DOHH2 (cell line): ENCODE results near the gene GBGT1.

Experiments used
- H3F3A ChIP-seq: fragments of 200-600 bp; sonication (generic), shearing (Covaris generic); 2 replicates; pipeline ENCODE4 v1.6.0; 2016; ENCODE audit warnings: antibody characterized with exemption, mild to moderate bottlenecking; ENCODE audit not compliant: control insufficient read depth, insufficient read depth
- H3K27ac ChIP-seq: fragments of 200-600 bp; sonication (generic); 2 replicates; pipeline ENCODE4 v1.5.1; 2014; ENCODE audit warnings: low read depth, mild to moderate bottlenecking, low read length, moderate library complexity
- H3K27me3 ChIP-seq: fragments of 200-600 bp; sonication (generic); 2 replicates; pipeline ENCODE4 v1.6.1; 2014; ENCODE audit warnings: mild to moderate bottlenecking, low read length, mixed read lengths; ENCODE audit not compliant: control insufficient read depth
- H3K36me3 ChIP-seq: fragments of 200-600 bp; sonication (generic); 2 replicates; pipeline ENCODE4 v1.6.1; 2014; ENCODE audit warnings: mild to moderate bottlenecking, low read length, moderate library complexity, mixed read lengths; ENCODE audit not compliant: control insufficient read depth
- H3K4me1 ChIP-seq: fragments of 200-600 bp; sonication (generic); 2 replicates; pipeline ENCODE4 v1.6.1; 2014; ENCODE audit warnings: mild to moderate bottlenecking, low read length, mixed read lengths; ENCODE audit not compliant: control insufficient read depth
- H3K4me2 ChIP-seq: fragments of 200-600 bp; sonication (generic); 2 replicates; pipeline ENCODE4 v1.6.0; 2014; ENCODE audit warnings: mild to moderate bottlenecking, low read length, moderate library complexity
- H3K4me3 ChIP-seq: fragments of 200-600 bp; sonication (generic); 2 replicates; pipeline ENCODE4 v1.5.1; 2014; ENCODE audit warnings: mild to moderate bottlenecking, low read length, mixed read lengths
- H3K79me2 ChIP-seq: fragments of 200-600 bp; sonication (generic); 2 replicates; pipeline ENCODE4 v1.6.1; 2014; ENCODE audit warnings: mild to moderate bottlenecking, low read length, mixed read lengths; ENCODE audit not compliant: control insufficient read depth
- H3K9me2 ChIP-seq: fragments of 200-600 bp; sonication (generic); replicated peaks from 2 replicates; pipeline ENCODE4 v1.6.1; 2014; ENCODE audit warnings: mild to moderate bottlenecking, low read length, mixed read lengths; ENCODE audit not compliant: control insufficient read depth
- H3K9me3 ChIP-seq: fragments of 200-600 bp; sonication (generic); 2 replicates; pipeline ENCODE4 v1.6.1; 2014; ENCODE audit warnings: antibody characterized with exemption, low read length, mixed read lengths; ENCODE audit not compliant: control insufficient read depth, insufficient read depth
- H4K20me1 ChIP-seq: fragments of 200-600 bp; sonication (generic); 2 replicates; pipeline ENCODE4 v1.6.0; 2014; ENCODE audit warnings: low read depth, mild to moderate bottlenecking, antibody characterized with exemption, low read length, moderate library complexity; ENCODE audit not compliant: control insufficient read depth, insufficient read depth
- EZH2phosphoT487 ChIP-seq: fragments of 200-600 bp; sonication (generic); IDR thresholded peaks from 2 replicates; pipeline ENCODE4 v1.6.1; 2017; ENCODE audit warnings: borderline replicate concordance, mild to moderate bottlenecking, antibody characterized with exemption, low read length, moderate library complexity, mixed read lengths
- TF ChIP-seq, protein P1 (sequence below): fragments of 200-600 bp; sonication (generic); IDR thresholded peaks from one replicate; pipeline ENCODE4 v1.5.1; 2014; ENCODE audit warnings: antibody characterized with exemption, mild to moderate bottlenecking, low read depth, low read length; ENCODE audit not compliant: poor library complexity, severe bottlenecking

Gene GBGT1

DNA sequence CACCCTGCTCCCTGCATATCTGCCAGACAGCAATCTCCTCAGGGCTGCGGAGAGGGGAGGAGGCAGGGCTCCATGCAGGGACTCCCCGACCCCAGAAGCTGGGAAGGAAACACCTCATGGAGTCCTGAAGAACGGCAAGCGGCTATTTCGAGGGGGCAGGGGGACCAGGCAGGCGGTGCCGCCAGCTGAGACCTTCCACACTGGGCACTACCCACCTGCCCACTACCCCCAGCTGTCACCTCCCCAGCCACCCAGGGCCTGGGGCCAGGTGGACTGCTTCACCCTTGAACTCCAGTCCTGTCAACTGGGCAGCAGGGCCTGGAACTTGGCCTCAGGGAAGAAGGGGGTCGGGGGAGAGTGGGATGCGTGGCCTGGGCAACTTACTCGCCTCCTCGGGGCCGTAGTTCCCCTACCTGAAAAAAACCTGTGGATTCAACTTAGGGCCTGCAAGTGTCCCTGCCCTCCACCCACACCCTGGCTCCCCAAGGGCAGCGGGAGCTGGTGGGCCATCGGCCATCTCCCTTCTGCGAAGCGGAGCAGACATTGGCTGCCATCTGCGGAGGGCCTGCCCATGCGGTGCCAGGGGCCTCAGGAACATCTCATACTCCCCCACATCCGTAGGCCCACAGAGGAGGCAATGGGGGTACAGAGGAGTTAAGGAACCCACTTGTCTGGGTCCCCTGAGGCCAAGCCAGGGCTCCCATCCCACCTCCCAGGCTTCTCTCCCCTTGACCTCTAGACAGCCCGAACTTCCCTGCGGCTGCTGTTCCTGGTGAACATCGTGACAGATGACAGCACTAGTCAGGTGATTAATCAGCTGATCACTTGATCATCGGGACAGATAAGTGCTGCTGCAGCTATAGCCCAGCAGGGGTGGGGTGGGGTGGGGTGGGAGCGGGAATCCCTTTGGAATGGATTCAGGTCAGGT lies 24.2 kb downstream of the GBGT1 start:
- H3K4me1 ChIP-seq = peaks cover 26% of the 10 kb centered on the region
- H3K27me3 ChIP-seq = no peaks in the 10 kb centered on the region
- no peak overlapping the region for H3K27ac ChIP-seq

DNA sequence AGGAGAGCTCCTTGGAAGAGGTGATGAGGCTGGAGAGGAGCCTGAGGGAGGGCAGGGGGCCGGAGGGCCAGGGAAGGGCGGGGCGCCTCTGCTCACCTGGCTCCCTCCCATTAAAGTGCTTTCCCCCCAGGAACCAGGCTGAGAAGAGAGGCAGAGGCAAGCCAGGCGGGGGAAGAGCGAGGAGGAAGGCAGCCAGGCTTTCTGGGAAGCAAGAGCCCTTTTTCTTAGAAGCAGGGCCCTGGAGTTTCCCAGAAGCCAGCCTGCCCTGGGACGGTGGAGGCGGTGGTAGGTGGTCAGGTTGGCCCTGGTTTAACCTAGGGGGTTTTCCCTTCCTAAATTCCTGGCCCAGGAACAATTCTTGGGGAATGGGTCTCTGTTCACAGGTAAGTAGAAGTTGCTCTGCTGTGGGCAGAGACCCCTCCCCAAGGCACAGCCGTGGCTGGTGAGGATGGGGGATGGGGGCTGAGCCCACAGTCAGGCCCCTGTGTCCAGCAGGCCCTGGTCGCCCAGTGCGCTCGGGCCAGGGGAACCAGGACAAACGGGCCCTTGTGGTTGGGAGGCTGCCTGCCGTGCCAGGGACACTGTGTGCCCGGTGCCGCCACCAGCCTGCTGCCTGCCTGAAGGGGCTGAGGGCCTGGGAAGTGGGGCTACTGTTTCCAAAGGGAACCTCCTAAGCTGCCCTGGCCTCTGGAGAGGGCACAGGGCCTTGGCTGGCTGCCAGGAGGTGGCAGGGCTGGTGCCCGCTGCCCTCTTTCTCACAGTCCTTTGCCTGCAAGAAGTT lies 26.1 kb downstream of the GBGT1 start:
- H3K36me3 ChIP-seq = no peaks in the 10 kb centered on the region
- H3K4me1 ChIP-seq = peaks cover 17% of the 10 kb centered on the region
- H3F3A ChIP-seq = no peaks in the 10 kb centered on the region
- no peak overlapping the region for H3K4me2 ChIP-seq
- H3K27ac ChIP-seq = no peak overlapping the region
- TF ChIP-seq EZH2phosphoT487 = no peak
- TF ChIP-seq, protein P1, sequence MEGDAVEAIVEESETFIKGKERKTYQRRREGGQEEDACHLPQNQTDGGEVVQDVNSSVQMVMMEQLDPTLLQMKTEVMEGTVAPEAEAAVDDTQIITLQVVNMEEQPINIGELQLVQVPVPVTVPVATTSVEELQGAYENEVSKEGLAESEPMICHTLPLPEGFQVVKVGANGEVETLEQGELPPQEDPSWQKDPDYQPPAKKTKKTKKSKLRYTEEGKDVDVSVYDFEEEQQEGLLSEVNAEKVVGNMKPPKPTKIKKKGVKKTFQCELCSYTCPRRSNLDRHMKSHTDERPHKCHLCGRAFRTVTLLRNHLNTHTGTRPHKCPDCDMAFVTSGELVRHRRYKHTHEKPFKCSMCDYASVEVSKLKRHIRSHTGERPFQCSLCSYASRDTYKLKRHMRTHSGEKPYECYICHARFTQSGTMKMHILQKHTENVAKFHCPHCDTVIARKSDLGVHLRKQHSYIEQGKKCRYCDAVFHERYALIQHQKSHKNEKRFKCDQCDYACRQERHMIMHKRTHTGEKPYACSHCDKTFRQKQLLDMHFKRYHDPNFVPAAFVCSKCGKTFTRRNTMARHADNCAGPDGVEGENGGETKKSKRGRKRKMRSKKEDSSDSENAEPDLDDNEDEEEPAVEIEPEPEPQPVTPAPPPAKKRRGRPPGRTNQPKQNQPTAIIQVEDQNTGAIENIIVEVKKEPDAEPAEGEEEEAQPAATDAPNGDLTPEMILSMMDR = no peak
- H3K27me3 ChIP-seq = no peaks in the 10 kb centered on the region
- H4K20me1 ChIP-seq = peaks cover 9% of the 10 kb centered on the region
- no peaks in the 10 kb centered on the region for H3K9me3 ChIP-seq
- no peaks in the 10 kb centered on the region for H3K9me2 ChIP-seq
- H3K4me3 ChIP-seq = no peak overlapping the region
- peaks cover 84% of the 10 kb centered on the region for H3K79me2 ChIP-seq

More for the DNA sequence above, 24.2 kb downstream of the GBGT1 start:
- Histone ChIP-seq H3F3A (no peaks in the 10 kb centered on the region), H3K4me2 (no peak overlapping the region), H3K36me3 (peaks cover 6% of the 10 kb centered on the region; the same call in 1 of the 2 replicates), H4K20me1 (peaks cover 18% of the 10 kb centered on the region), H3K79me2 (peaks cover 83% of the 10 kb centered on the region), H3K4me3 (no peak overlapping the region), H3K9me3 (no peaks in the 10 kb centered on the region), H3K9me2 (no peaks in the 10 kb centered on the region)
- no peak for TF ChIP-seq EZH2phosphoT487
- TF ChIP-seq, protein P1 = no peak

DNA sequence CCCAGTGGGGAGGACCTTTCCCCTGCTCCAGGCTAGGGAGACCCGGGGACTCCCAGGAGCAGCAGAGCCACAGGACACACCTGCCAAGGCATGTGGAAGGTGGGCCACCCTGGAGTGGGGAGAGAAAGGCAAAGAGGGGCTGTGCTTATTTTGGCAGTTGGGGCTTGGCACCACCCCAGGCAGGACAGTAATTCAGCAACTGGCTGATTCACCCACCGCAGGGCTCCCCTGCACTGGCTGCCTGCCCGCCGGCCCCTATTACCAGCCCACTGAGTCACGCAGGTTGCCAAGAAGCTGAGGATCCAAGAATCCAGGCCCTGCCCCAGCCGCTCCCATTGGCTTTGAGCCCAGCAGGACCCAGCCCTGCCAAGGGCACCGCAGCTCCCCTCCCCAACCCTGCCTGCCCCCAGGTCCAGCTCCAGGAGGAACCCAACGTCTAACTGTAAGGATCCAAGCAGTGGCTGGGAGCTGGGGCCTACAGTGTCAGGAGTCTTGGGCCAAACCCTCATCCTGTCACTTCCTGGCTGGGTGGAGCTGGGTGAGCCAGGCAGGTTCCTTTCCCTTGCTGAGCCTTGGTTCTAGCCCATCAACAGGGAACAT lies 28.5 kb downstream of the GBGT1 start:
- Histone ChIP-seq H3K36me3 (no peaks in the 10 kb centered on the region), H3K4me3 (no peak overlapping the region), H3K9me2 (no peaks in the 10 kb centered on the region), H3K79me2 (peaks cover 77% of the 10 kb centered on the region), H3K4me1 (peaks cover 20% of the 10 kb centered on the region), H4K20me1 (peaks cover 5% of the 10 kb centered on the region; the same call in 1 of the 2 replicates), H3K27me3 (no peaks in the 10 kb centered on the region), H3K27ac (no peak overlapping the region), H3K9me3 (no peaks in the 10 kb centered on the region), H3K4me2 (no peak overlapping the region), H3F3A (no peaks in the 10 kb centered on the region)
- TF ChIP-seq, protein P1 = no peak
- TF ChIP-seq EZH2phosphoT487 = no peak
